Measurements from ENCODE around the gene UBQLNL.

DNA sequence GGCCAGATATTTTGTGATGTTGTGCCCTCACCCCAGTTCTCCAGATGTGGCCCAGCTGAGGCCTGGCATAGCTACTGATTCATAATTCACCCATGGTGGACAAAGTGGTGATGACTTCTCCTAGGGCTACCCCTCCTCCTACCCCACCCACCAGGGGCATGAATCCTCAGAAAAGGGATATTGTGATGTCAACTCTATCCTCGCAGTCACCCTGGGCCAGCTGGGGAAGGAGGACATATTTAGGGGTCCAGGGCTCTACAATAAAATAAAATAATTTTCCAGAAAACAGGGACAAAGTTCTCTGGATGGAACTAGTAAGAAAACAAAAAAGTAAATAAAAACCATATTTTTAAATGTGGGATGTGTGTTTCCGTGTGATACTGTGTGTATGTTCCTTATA lies at the start of gene UBQLNL:
- no peak for TF ChIP-seq CTCF (IDR thresholded peaks at IDR 0.05 in 4 of 5, conservative IDR thresholded peaks at IDR 0.05 in 1 of 5)
- TF ChIP-seq POLR2A (IDR thresholded peaks at IDR 0.05): no peak

All from gastrocnemius medialis (tissue), 4 donors.